Cortex of kidney (tissue), 1 donor: ENCODE measurements around the gene WWP2.
"Not testable (repeated sequence)": the region's sequence is repeated elsewhere in the genome, so short reads cannot be mapped to it uniquely, and the experiment has no call there.

Experiments used
- DNase-seq: peaks from one replicate; lab custom pipeline; 2025; lab: John Stamatoyannopoulos, UW

The WWP2 gene

DNA sequence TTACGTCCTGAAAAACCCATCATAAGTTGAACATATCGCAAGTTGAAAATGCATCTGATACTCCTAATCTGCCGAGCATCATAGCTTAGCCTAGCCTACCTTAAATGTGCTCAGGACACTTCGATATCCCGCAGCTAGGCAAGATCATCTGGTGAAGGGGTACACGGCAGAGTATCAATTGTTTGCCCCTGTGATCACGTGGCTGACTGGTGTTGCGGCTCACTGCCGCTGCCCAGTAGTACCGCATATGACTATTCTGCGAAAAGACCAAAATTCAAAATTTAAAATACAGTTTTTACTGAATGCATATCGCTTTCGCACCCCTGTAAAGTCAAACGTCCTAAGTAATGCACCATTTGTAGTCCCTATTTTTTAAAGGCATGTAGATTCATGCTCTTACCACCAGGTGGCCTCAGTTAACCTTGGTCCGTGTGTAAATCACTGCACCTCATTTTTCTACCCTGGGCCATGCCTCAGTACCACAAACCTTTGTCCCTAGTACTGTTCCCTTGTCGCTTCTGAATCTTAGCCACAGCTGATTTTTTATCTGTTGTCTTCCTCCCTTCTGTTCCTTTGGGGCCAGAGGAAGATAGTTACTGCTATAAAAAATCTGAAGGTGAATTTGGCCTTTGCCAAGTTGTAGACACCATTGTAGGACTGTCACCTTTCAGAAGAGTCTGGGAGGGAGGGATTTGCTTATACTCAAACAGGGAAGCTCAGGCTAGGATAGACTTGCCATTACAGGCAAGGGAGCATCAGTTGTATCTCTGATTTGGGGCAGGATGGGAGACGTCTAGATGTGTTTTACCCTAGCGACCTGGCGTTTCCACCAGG is 34.4 kb downstream of the WWP2 start:
- no peak for DNase-seq

GRCh38 chr16:69798466-69798865 is 36.3 kb downstream of the WWP2 start:
- no peak for DNase-seq

- no peak for DNase-seq
Observed at GRCh38 chr16:69799611-69800031, 37.5 kb downstream of the WWP2 start.

- no peak for DNase-seq
Observed at GRCh38 chr16:69804297-69804696, 42.2 kb downstream of the WWP2 start.

GRCh38 chr16:69806776-69807175 is 44.6 kb downstream of the WWP2 start:
- not testable (repeated sequence) for DNase-seq

DNA sequence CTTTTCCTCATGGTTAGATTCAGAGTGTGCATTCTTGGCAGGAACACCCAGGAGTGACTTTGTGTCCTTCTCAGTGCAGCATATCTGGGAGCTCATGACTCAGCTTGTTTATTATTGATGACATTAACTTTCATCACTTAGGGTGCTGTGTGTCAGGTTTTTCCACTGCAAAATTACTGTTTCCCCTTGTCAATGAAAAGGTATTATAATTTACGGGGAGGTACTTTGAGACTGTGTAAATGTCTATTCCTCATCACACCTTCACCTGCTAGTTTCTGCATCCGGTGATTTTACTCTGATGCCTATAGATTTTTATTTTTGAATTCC is 50.5 kb downstream of the WWP2 start:
- no peak for DNase-seq

DNA sequence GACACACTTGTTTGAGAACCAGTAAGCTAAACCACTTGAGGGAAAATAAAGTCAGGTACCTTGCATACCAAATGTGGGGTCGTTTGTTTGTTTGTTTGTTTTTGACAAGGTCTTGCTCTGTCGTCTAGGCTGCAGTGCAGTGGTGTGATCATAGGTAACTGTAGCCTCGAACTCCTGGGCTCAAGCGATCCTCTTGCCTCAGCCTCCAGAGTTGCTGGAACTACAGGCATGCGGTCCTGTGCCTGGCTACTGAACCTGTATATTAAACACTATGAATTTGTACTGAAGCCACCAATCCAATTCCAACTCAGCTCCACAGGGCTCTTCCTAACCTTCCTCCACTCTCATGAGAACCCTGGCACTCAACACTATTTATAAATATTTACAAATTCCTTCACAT is 51.9 kb downstream of the WWP2 start:
- no peak for DNase-seq

DNA sequence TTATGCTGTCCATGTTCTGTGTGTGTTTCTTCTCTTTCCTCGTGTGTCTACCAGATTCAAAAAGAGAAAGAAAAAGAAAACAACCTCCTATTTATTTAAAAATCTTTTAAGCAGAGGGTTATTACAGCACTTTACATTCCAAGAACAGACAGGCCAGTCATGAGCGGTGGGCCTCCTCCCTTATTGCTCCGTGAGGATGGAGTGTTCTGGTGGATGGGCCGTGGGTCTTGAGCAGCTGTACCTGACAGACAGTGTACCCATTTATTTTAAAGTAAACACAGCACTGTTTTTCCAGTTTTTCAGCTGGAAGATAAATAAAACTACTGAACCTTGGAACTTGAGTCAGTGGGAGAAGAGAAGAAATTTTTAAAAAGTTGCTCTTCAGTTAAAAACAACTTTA is 52.4 kb downstream of the WWP2 start:
- DNase-seq: no peak

- DNase-seq: not testable (repeated sequence)
Observed at GRCh38 chr16:69815216-69815883, 53.2 kb downstream of the WWP2 start.

GRCh38 chr16:69816996-69817395 is 54.9 kb downstream of the WWP2 start:
- no peak for DNase-seq

DNA sequence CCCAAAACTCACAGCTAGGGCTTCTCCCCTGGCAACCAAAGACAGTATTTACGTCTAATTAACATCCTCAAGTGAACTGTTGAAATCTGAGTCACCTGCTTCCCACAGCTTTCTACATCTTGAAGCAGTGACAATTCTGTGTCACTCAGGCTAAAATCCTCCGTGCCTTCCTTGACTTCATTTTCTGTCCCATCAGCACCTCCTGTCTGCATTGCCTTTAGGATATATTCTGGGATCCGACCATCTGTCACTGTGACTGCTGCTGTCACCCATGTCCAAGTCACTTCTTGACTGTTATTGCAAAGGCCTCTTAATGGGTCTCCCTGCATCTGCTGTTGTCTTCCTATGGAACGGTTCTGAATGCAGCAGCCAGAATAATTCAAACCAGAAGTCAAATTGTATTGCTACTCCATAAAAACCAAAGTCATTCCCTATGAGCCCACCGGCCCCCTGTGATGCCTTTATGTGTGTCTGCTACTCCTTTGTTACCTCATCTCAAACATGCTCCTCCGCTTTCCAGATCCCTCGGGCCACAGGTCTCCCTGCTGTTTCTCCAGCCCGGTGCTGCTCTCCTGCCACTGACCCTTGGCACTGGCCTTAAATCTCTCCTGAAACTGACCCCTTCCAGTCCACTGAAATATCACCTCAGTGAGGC is 56.9 kb downstream of the WWP2 start:
- no peak for DNase-seq

- DNase-seq: no peak
Observed at GRCh38 chr16:69820926-69821541, 58.9 kb downstream of the WWP2 start.

- no peak for DNase-seq
Observed at GRCh38 chr16:69821844-69822173, 59.7 kb downstream of the WWP2 start.

DNA sequence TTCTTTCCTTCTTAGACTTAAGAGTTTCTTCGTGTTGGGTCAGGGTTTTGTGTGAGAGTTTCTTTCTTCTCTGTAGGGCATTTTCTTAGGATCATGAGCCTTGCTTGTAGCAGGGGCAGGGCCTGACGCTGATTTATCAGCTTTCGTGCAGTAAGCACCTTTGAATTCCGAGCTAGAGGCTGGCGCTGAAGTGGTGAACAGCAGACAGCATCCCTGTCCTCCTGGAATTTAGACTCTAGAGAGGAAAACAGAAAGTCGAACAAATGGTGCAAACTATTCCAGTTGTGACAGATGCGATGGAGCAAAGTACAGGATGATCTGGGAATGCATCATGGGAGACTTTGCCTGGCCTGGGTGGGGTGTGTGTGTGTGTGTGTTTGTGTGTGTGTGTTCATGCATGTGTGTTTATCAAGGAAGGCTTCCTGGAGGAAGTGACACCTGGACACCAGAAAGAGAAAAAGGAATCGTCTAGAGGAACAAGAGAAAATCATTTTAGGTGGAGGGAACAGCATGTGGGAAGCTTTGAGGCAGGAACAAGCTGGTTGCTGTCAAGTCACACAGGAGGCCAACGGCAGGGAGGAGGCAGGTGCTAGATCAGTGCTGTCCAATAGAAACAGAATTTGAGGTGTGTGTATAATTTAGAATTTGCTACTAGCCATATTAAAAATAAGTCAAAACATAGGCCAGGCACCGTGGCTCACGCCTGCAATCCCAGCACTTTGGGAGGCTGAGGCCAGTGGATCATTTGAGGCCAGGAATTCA is 60.2 kb downstream of the WWP2 start:
- DNase-seq: no peak

- no peak for DNase-seq
Observed at GRCh38 chr16:69823831-69824563, 61.9 kb downstream of the WWP2 start.

DNA sequence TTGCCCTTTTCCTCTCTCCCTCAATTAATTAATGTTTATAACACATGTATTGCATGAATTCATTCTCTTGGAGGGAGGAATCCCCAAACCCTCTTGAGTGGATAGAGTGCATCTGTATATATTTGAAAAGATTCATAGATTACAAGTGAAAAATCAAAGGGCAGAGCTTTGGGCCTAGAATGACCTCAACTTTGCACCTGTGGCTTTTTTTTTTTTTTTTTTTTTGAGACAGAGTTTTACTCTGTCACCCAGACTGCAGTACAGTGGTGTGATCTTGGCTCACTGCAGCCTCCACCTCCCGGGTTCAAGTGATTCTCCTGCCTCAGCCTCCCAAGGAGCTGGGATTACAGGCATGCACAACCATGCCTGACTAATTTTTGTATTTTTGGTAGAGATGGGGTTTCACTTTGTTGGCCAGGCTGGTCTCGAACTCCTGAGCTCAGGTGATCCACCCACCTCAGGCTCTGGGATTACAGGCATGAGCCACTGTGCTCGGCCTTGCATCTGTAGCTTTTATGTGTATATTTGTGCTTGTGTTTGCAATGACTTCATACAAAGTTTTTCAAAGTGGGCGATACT is 62.5 kb downstream of the WWP2 start:
- DNase-seq: not testable (repeated sequence)

GRCh38 chr16:69827524-69827923 is 65.4 kb downstream of the WWP2 start:
- no peak for DNase-seq

GRCh38 chr16:69829338-69829737 is 67.2 kb downstream of the WWP2 start:
- no peak for DNase-seq

GRCh38 chr16:69830146-69830533 is 68.0 kb downstream of the WWP2 start:
- no peak for DNase-seq

- no peak for DNase-seq
Observed at GRCh38 chr16:69830534-69831211, 68.5 kb downstream of the WWP2 start.
